Neural progenitor cell (in vitro differentiated cells): ENCODE measurements around the gene SPAG16. TPM values are rescaled to one million over a fixed set of nuclear protein-coding genes. Genes with fewer than 3 reads are reported as not detected.

ENCODE experiments used
- DNase-seq: peaks from one replicate; pipeline ENCODE4 v3.0.0-alpha.2; 2016; ENCODE audit warnings: low spot score
- H2AFZ ChIP-seq: fragments of 200-600 bp; sonication (generic); replicated peaks from 2 replicates; pipeline ENCODE4 v1.6.1; 2016; ENCODE audit warnings: antibody characterized with exemption
- H3F3A ChIP-seq: fragments of 200-600 bp; sonication (generic); 2 replicates; pipeline ENCODE4 v1.6.1; 2016; ENCODE audit warnings: antibody characterized with exemption, low read depth
- H3K27ac ChIP-seq: fragments of 200-600 bp; sonication (generic); 2 replicates; pipeline ENCODE4 v1.5.1; 2016; ENCODE audit warnings: mild to moderate bottlenecking
- H3K27me3 ChIP-seq: fragments of 200-600 bp; sonication (generic); 2 replicates; pipeline ENCODE4 v1.6.1; 2016; ENCODE audit warnings: mild to moderate bottlenecking, moderate library complexity
- H3K36me3 ChIP-seq: fragments of 200-600 bp; sonication (generic); 2 replicates; pipeline ENCODE4 v1.5.1; 2016
- H3K4me1 ChIP-seq: fragments of 200-600 bp; sonication (generic); 2 replicates; pipeline ENCODE4 v1.6.1; 2016; ENCODE audit warnings: mixed run types
- H3K4me2 ChIP-seq: fragments of 200-600 bp; sonication (generic); 2 replicates; pipeline ENCODE4 v1.6.1; 2016
- H3K4me3 ChIP-seq: fragments of 200-600 bp; sonication (generic); 2 replicates; pipeline ENCODE4 v1.5.1; 2016
- H3K79me2 ChIP-seq: fragments of 200-600 bp; sonication (generic); 2 replicates; pipeline ENCODE4 v1.6.1; 2016; ENCODE audit warnings: low read depth
- H3K9ac ChIP-seq: fragments of 200-600 bp; sonication (generic); 2 replicates; pipeline ENCODE4 v1.6.1; 2016
- H3K9me3 ChIP-seq: fragments of 200-600 bp; sonication (generic); 2 replicates; pipeline ENCODE4 v1.5.1; 2016; ENCODE audit warnings: low read depth
- H4K20me1 ChIP-seq: fragments of 200-600 bp; sonication (generic); 2 replicates; pipeline ENCODE4 v1.6.1; 2016; ENCODE audit warnings: low read depth
- H3K27ac Mint-ChIP-seq: 3 replicates; pipeline ENCODE4 v1.8.0; 2021; ENCODE audit warnings: mixed read lengths
- H3K27me3 Mint-ChIP-seq: 2 replicates; pipeline ENCODE4 v1.8.0; 2022; ENCODE audit warnings: low read depth, mild to moderate bottlenecking, inconsistent platforms, moderate library complexity, mixed read lengths; ENCODE audit not compliant: insufficient read depth
- H3K36me3 Mint-ChIP-seq: 3 replicates; pipeline ENCODE4 v1.8.0; 2021; ENCODE audit warnings: mixed read lengths
- H3K4me1 Mint-ChIP-seq: 3 replicates; pipeline ENCODE4 v1.8.0; 2021; ENCODE audit warnings: mixed read lengths
- H3K4me3 Mint-ChIP-seq: 3 replicates; pipeline ENCODE4 v1.8.0; 2021; ENCODE audit warnings: mild to moderate bottlenecking, moderate library complexity, mixed read lengths
- H3K9me3 Mint-ChIP-seq: 3 replicates; pipeline ENCODE4 v1.8.0; 2020; ENCODE audit warnings: mixed read lengths
- EZH2 ChIP-seq: fragments of 200-600 bp; sonication (generic); IDR thresholded peaks from 2 replicates; pipeline ENCODE4 v1.6.1; 2017; ENCODE audit warnings: antibody characterized with exemption, mild to moderate bottlenecking, moderate library complexity
- EZH2phosphoT487 ChIP-seq: fragments of 200-600 bp; sonication (generic); IDR thresholded peaks from 2 replicates; pipeline ENCODE4 v1.6.1; 2017; ENCODE audit warnings: antibody characterized with exemption
- total RNA-seq: library from RNA; depleted of rRNA; stranded (reverse); fragments of >200 nt; gene quantifications from 2 replicates; pipeline ENCODE4 v1.2.3, GENCODE V29; 2015; ENCODE audit warnings: low replicate concordance
- TF ChIP-seq, protein P1 (sequence below): fragments of 200-600 bp; sonication (generic); IDR thresholded peaks from 2 replicates; pipeline ENCODE4 v1.5.1; 2017; ENCODE audit warnings: antibody characterized with exemption, mild to moderate bottlenecking

SPAG16 gene
- total RNA-seq, 1 donor from 2014 or later = 70.3 TPM

GRCh38 chr2:214365549-214365948, 1081.3 kb downstream of the SPAG16 start:
- no peak for TF ChIP-seq EZH2
- no peak for TF ChIP-seq EZH2phosphoT487
- TF ChIP-seq, protein P1, sequence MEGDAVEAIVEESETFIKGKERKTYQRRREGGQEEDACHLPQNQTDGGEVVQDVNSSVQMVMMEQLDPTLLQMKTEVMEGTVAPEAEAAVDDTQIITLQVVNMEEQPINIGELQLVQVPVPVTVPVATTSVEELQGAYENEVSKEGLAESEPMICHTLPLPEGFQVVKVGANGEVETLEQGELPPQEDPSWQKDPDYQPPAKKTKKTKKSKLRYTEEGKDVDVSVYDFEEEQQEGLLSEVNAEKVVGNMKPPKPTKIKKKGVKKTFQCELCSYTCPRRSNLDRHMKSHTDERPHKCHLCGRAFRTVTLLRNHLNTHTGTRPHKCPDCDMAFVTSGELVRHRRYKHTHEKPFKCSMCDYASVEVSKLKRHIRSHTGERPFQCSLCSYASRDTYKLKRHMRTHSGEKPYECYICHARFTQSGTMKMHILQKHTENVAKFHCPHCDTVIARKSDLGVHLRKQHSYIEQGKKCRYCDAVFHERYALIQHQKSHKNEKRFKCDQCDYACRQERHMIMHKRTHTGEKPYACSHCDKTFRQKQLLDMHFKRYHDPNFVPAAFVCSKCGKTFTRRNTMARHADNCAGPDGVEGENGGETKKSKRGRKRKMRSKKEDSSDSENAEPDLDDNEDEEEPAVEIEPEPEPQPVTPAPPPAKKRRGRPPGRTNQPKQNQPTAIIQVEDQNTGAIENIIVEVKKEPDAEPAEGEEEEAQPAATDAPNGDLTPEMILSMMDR = no peak
- no peaks in the 10 kb centered on the region for H3K4me1 Mint-ChIP-seq
- Histone ChIP-seq H3K36me3 (no peaks in the 10 kb centered on the region), H3F3A (no peaks in the 10 kb centered on the region), H3K9me3 (no peaks in the 10 kb centered on the region), H3K27ac (no peak overlapping the region), H2AFZ (no peak overlapping the region), H3K4me3 (no peak overlapping the region), H3K9ac (no peak overlapping the region), H3K79me2 (no peaks in the 10 kb centered on the region), H4K20me1 (no peaks in the 10 kb centered on the region), H3K27me3 (no peaks in the 10 kb centered on the region), H3K4me1 (no peaks in the 10 kb centered on the region), H3K4me2 (no peak overlapping the region)
- H3K36me3 Mint-ChIP-seq = no peaks in the 10 kb centered on the region
- DNase-seq = no peak
- no peaks in the 10 kb centered on the region for H3K27me3 Mint-ChIP-seq
- H3K4me3 Mint-ChIP-seq = no peak overlapping the region
- H3K9me3 Mint-ChIP-seq = no peaks in the 10 kb centered on the region
- H3K27ac Mint-ChIP-seq = no peak overlapping the region

DNA sequence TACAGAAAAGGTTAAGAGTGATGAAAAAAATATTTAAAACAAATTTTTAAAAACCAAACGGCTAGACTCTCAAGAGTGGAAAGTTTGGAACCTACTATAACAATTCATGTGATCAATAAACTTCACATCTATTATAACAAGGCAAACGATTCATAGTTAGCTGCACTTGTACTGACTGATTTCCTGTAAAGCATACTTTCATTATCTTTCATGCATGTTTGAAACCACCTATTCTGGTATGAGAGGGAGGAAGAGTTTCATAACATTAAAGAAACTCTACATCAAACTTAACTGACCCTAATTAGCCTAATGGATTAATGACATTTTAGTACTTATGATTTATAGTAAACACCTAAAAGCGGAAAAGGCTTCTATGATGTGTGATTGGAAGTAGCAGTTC, 1082.9 kb downstream of the SPAG16 start:
- Histone ChIP-seq H3K4me3 (no peak overlapping the region), H2AFZ (no peak overlapping the region), H3K27ac (no peak overlapping the region), H3K4me1 (no peaks in the 10 kb centered on the region), H3K27me3 (no peaks in the 10 kb centered on the region), H3F3A (no peaks in the 10 kb centered on the region), H4K20me1 (no peaks in the 10 kb centered on the region), H3K79me2 (no peaks in the 10 kb centered on the region), H3K4me2 (no peak overlapping the region), H3K9ac (no peak overlapping the region), H3K36me3 (no peaks in the 10 kb centered on the region), H3K9me3 (no peaks in the 10 kb centered on the region)
- Mint-ChIP-seq H3K27ac (no peak overlapping the region), H3K4me3 (no peak overlapping the region), H3K9me3 (no peaks in the 10 kb centered on the region), H3K4me1 (no peaks in the 10 kb centered on the region), H3K27me3 (no peaks in the 10 kb centered on the region), H3K36me3 (no peaks in the 10 kb centered on the region)
- TF ChIP-seq EZH2phosphoT487 = no peak
- TF ChIP-seq, protein P1 = no peak
- TF ChIP-seq EZH2 = no peak
- no peak for DNase-seq

DNA sequence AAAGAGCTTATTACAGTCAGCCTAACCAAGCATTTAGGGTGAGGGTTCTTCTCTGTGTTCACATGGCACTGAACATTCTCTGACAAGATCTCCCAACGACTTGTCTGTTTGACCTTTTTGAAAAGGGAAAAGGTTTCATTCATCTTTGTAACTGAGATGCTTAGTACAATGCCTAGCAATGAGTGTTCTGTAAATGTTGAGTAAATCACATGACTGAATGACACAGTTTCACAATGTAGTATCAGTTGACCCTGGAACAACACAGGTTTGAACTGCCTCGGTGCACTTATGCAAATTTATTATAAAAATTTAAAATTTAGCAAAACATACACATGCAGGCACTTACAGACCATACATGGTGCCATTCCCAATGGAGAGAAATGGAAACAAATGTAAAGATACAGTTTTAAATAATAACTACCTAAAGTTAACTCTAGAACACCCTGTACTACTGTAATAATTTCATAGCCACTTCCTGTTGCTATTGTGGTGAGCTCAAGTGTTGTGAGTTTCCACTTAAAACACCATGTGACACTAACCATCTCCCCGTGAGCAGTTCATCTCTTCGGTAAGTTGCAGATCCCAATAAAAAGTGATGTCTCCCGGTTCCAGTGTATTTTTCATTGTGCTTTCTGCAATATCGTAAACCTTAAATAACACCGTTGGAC, 1092.5 kb downstream of the SPAG16 start:
- no peak overlapping the region for H3K4me2 ChIP-seq
- DNase-seq = no peak
- Mint-ChIP-seq H3K36me3 (no peaks in the 10 kb centered on the region), H3K4me3 (no peak overlapping the region), H3K4me1 (no peaks in the 10 kb centered on the region), H3K27me3 (no peaks in the 10 kb centered on the region), H3K27ac (no peak overlapping the region), H3K9me3 (no peaks in the 10 kb centered on the region)
- no peaks in the 10 kb centered on the region for H3K27me3 ChIP-seq
- no peak overlapping the region for H3K4me3 ChIP-seq
- no peaks in the 10 kb centered on the region for H3K79me2 ChIP-seq
- no peak overlapping the region for H3K27ac ChIP-seq
- H3K4me1 ChIP-seq = no peaks in the 10 kb centered on the region
- no peak for TF ChIP-seq EZH2phosphoT487
- TF ChIP-seq, protein P1 = no peak
- TF ChIP-seq EZH2 = no peak
- no peaks in the 10 kb centered on the region for H3F3A ChIP-seq
- H2AFZ ChIP-seq = no peak overlapping the region
- H4K20me1 ChIP-seq = no peaks in the 10 kb centered on the region
- no peaks in the 10 kb centered on the region for H3K36me3 ChIP-seq
- H3K9ac ChIP-seq = no peak overlapping the region
- no peaks in the 10 kb centered on the region for H3K9me3 ChIP-seq
